Measurements from ENCODE around the gene EEA1.

EEA1 gene

GRCh38 chr12:92740411-92740810, 188.7 kb downstream of the EEA1 start:
- Histone ChIP-seq H4K20me1 (ENCODE audit: insufficient read depth, low read length) (no peaks in the 10 kb centered on the region), H3K79me2 (ENCODE audit: insufficient read depth, low read length) (no peaks in the 10 kb centered on the region), H2AFZ (ENCODE audit: low read length) (no peak overlapping the region), H3K27ac (ENCODE audit: low read depth, low read length, poor library complexity, severe bottlenecking) (no peak overlapping the region), H3K4me3 (ENCODE audit: low read depth, low read length, poor library complexity, severe bottlenecking) (no peak overlapping the region), H3K9ac (ENCODE audit: low read length) (no peak overlapping the region), H3K9me3 (ENCODE audit: low read length) (no peaks in the 10 kb centered on the region), H3K9me2 (ENCODE audit: low read depth, low read length) (no peaks in the 10 kb centered on the region), H3F3A (ENCODE audit: insufficient read depth, low read length) (no peaks in the 10 kb centered on the region), H3K4me2 (ENCODE audit: low read length) (no peak overlapping the region), H3K4me1 (ENCODE audit: insufficient read depth, low read length, severe bottlenecking) (no peaks in the 10 kb centered on the region), H3K27me3 (ENCODE audit: insufficient read depth, low read length) (no peaks in the 10 kb centered on the region), H3K36me3 (ENCODE audit: insufficient read depth, low read length) (no peaks in the 10 kb centered on the region)
- TF ChIP-seq CTCF (IDR thresholded peaks at IDR 0.05; ENCODE audit: low read length) (no peak), EZH2 (IDR thresholded peaks at IDR 0.05; ENCODE audit: borderline replicate concordance, low read length) (no peak)

GRCh38 chr12:92739113-92739512, 190.0 kb downstream of the EEA1 start:
- Histone ChIP-seq H3K9me2 (ENCODE audit: low read depth, low read length) (no peaks in the 10 kb centered on the region), H2AFZ (ENCODE audit: low read length) (no peak overlapping the region)

DNA sequence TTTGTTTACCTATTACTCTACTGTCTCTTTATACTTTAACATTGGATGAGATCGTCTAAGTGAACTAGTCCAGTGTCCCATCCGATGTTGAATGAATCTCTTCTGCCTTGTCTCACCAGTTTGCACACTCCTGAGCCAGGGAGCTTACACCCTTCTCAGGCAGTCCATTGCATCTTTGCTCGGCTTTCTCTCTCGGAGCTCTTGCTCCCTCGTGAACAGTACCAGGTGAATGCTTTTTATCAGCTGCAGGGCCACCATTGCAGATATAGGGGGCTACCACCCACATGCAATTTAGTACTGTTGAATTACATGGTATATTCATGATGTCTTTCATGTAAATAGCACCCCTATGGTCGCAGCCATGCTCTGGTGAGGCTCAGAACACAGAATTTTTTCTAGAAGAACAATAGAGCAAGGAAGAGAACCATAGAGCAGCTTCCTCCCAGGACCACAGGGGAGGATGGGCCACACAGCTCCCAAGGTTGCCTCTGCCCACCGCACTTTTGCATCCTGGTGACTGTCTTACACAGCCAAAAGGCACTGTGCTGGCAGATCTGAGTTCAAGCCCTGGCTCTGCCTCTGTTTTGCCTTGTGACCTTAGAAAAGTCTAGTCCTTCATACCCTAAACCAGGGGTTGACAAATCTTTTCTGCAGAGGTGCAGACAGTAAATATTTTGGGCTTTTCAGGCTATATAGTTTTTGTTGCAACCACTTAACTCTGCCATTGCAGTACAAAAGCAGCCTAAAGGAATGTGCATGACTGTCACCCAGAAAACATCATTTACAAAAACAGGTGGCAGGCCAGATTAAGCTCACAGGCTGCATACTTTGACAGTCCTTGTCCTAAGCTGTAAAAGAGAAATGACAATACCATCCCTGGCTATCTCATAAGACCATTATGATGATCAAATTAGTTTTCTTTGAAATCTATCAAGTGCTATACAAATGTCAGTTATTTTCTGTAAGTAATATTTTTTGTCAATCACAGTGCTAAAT, 190.9 kb downstream of the EEA1 start:
- TF ChIP-seq EZH2 (IDR thresholded peaks at IDR 0.05; ENCODE audit: borderline replicate concordance, low read length) (no peak), CTCF (IDR thresholded peaks at IDR 0.05; ENCODE audit: low read length) (no peak)
- Histone ChIP-seq H3K4me3 (ENCODE audit: low read depth, low read length, poor library complexity, severe bottlenecking) (no peak overlapping the region), H3K79me2 (ENCODE audit: insufficient read depth, low read length) (no peaks in the 10 kb centered on the region), H3K9me3 (ENCODE audit: low read length) (no peaks in the 10 kb centered on the region), H3K9me2 (ENCODE audit: low read depth, low read length) (no peaks in the 10 kb centered on the region), H3F3A (ENCODE audit: insufficient read depth, low read length) (no peaks in the 10 kb centered on the region), H3K4me2 (ENCODE audit: low read length) (no peak overlapping the region), H4K20me1 (ENCODE audit: insufficient read depth, low read length) (no peaks in the 10 kb centered on the region), H3K9ac (ENCODE audit: low read length) (no peak overlapping the region), H3K27me3 (ENCODE audit: insufficient read depth, low read length) (no peaks in the 10 kb centered on the region), H2AFZ (ENCODE audit: low read length) (no peak overlapping the region), H3K36me3 (ENCODE audit: insufficient read depth, low read length) (no peaks in the 10 kb centered on the region), H3K27ac (ENCODE audit: low read depth, low read length, poor library complexity, severe bottlenecking) (no peak overlapping the region), H3K4me1 (ENCODE audit: insufficient read depth, low read length, severe bottlenecking) (no peaks in the 10 kb centered on the region)

More at GRCh38 chr12:92739113-92739512, 190.0 kb downstream of the EEA1 start:
- H3K27ac ChIP-seq (ENCODE audit: low read depth, low read length, poor library complexity, severe bottlenecking), result no peak overlapping the region
- H3K4me2 ChIP-seq (ENCODE audit: low read length), result no peak overlapping the region
- no peaks in the 10 kb centered on the region for H3K36me3 ChIP-seq (ENCODE audit: insufficient read depth, low read length)
- no peaks in the 10 kb centered on the region for H3F3A ChIP-seq (ENCODE audit: insufficient read depth, low read length)
- no peaks in the 10 kb centered on the region for H3K27me3 ChIP-seq (ENCODE audit: insufficient read depth, low read length)
- no peaks in the 10 kb centered on the region for H4K20me1 ChIP-seq (ENCODE audit: insufficient read depth, low read length)
- no peak overlapping the region for H3K9ac ChIP-seq (ENCODE audit: low read length)
- H3K4me1 ChIP-seq (ENCODE audit: insufficient read depth, low read length, severe bottlenecking), result no peaks in the 10 kb centered on the region
- no peak overlapping the region for H3K4me3 ChIP-seq (ENCODE audit: low read depth, low read length, poor library complexity, severe bottlenecking)
- TF ChIP-seq EZH2 (IDR thresholded peaks at IDR 0.05; ENCODE audit: borderline replicate concordance, low read length) (no peak), CTCF (IDR thresholded peaks at IDR 0.05; ENCODE audit: low read length) (no peak)
- H3K79me2 ChIP-seq (ENCODE audit: insufficient read depth, low read length), result no peaks in the 10 kb centered on the region
- no peaks in the 10 kb centered on the region for H3K9me3 ChIP-seq (ENCODE audit: low read length)
